ENCODE data around the gene CEP250. TPM values are rescaled to one million over a fixed set of nuclear protein-coding genes. Genes with fewer than 3 reads are reported as not detected.
A peak's percentile ranks its signal among the peaks of the same experiment; 100 is the strongest.

The CEP250 gene
- total RNA-seq, 1 donor from 2014 or later = 39.4 TPM

DNA sequence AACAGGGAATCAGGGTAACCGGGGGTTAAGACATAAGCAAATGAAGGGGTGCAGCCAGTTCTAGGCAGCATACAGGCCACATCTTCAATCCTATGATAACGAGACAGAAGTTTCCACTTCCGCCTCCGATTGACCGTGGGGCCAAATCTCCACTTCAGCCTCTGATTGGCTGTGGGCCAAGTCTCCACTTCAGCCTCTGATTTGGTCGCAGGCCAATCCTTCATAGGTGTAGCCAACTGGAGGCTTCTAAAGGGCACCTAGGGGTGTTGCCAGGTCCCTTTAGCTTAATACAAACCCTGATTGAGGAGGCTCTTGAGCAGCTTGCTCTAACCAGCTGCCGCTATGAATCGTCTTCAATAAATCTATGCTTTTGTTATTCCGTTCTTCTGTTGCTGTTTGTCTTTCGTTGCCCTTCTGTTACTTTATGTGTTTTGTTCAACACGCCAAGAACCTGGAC lies 84.4 kb downstream of the CEP250 start:
- Mint-ChIP-seq H3K4me3 (ENCODE audit: unreplicated experiment) (peak overlapping the region; percentile 76), H3K9me3 (ENCODE audit: unreplicated experiment) (no peaks in the 10 kb centered on the region), H3K4me1 (ENCODE audit: low read depth, unreplicated experiment) (peaks cover 4% of the 10 kb centered on the region), H3K36me3 (ENCODE audit: unreplicated experiment) (peaks cover 7% of the 10 kb centered on the region), H3K27ac (ENCODE audit: unreplicated experiment) (no peak overlapping the region), H3K27me3 (ENCODE audit: unreplicated experiment) (peaks cover 3% of the 10 kb centered on the region)
- TF ChIP-seq, protein P1, sequence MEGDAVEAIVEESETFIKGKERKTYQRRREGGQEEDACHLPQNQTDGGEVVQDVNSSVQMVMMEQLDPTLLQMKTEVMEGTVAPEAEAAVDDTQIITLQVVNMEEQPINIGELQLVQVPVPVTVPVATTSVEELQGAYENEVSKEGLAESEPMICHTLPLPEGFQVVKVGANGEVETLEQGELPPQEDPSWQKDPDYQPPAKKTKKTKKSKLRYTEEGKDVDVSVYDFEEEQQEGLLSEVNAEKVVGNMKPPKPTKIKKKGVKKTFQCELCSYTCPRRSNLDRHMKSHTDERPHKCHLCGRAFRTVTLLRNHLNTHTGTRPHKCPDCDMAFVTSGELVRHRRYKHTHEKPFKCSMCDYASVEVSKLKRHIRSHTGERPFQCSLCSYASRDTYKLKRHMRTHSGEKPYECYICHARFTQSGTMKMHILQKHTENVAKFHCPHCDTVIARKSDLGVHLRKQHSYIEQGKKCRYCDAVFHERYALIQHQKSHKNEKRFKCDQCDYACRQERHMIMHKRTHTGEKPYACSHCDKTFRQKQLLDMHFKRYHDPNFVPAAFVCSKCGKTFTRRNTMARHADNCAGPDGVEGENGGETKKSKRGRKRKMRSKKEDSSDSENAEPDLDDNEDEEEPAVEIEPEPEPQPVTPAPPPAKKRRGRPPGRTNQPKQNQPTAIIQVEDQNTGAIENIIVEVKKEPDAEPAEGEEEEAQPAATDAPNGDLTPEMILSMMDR (IDR thresholded peaks at IDR 0.05; ENCODE audit: partially characterized antibody, unreplicated experiment) = no peak
- DNase-seq = peak; percentile 37

DNA sequence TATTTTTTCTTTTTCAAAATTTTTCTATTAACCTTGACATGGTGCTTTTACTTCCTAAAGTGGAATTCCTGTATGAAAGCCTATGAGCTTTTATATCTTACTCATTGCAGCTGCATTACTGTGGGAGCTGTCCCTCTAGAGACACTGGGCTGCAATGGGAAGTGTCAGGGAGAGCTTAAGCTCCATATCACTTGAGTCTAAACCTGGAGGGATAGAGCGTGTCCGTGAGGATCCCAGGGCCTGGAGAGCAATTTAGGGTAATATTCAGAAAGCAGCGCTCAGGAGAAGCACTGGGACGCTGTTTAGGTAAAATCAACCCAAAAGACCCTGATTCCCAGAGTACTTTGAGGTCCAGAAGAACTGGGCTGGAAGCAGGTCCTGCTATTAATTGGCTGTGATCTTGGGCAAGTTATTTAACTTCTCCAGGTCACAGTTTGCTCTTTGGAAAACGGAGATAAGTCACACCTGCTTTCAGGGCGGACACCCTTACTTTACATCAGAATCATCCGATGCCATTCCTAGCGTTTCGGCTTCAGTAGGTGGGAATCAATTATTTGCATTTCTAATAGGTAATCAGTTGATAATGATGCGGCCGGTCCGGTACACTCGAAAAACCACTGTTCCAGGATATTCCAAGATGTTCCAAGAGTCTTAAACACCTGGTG lies 85.9 kb downstream of the CEP250 start:
- Mint-ChIP-seq H3K4me3 (ENCODE audit: unreplicated experiment) (peak overlapping the region; percentile 92), H3K9me3 (ENCODE audit: unreplicated experiment) (no peaks in the 10 kb centered on the region), H3K4me1 (ENCODE audit: low read depth, unreplicated experiment) (peaks cover 4% of the 10 kb centered on the region), H3K27me3 (ENCODE audit: unreplicated experiment) (peaks cover 5% of the 10 kb centered on the region), H3K36me3 (ENCODE audit: unreplicated experiment) (peaks cover 7% of the 10 kb centered on the region), H3K27ac (ENCODE audit: unreplicated experiment) (peak overlapping the region; percentile 62)
- TF ChIP-seq, protein P1 (IDR thresholded peaks at IDR 0.05; ENCODE audit: partially characterized antibody, unreplicated experiment) = no peak
- DNase-seq = no peak

DNA sequence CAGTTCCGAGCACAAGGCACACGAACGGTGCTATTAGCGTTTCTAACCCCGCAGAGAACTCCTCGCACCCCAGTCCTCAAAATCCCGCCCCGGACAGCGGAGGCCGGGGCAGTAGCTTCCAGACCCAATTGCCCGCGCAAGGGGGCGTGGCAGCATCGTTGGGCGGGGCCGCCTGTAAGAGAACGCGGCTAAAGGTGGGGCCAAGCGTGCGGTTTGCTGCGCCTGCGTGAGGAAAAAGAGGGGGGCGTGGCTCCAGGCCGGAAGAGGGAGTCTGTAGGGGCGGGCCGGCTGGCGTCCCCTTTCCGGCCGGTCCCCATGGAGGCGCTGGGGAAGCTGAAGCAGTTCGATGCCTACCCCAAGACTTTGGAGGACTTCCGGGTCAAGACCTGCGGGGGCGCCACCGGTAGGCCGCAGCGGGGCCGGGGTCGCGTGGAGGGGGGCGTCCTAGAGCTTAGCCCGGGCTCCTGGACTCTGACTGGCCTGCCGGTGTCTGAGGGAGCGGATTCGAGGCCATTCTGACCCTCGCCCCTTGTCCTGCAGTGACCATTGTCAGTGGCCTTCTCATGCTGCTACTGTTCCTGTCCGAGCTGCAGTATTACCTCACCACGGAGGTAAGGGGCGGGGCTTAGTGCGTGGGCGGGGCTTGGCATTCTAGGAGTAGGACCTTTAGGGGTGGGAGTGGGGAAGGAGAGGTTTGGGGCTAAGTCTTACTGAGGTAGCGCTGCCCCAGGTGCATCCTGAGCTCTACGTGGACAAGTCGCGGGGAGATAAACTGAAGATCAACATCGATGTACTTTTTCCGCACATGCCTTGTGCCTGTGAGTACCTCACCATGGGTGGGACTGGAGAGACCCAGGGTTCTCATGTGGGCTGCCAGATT lies 86.6 kb downstream of the CEP250 start, which contains the start of gene ERGIC3:
TSS of gene ERGIC3 (plus strand) at position 296 of the 880 bp plus-strand sequence. CDS start at position 316, 20 bp downstream.
- TF ChIP-seq, protein P1 (IDR thresholded peaks at IDR 0.05; ENCODE audit: partially characterized antibody, unreplicated experiment) = peak; percentile 39
- peak; percentile 99 for DNase-seq
- peaks cover 5% of the 10 kb centered on the region for H3K27me3 Mint-ChIP-seq (ENCODE audit: unreplicated experiment)
- peak within 1 kb of the TSS; percentile 92 for H3K4me3 Mint-ChIP-seq (ENCODE audit: unreplicated experiment)
- peak within 1 kb of the TSS; percentile 90 for H3K27ac Mint-ChIP-seq (ENCODE audit: unreplicated experiment)
- no peaks in the 10 kb centered on the region for H3K9me3 Mint-ChIP-seq (ENCODE audit: unreplicated experiment)
- peaks cover 7% of the 10 kb centered on the region for H3K36me3 Mint-ChIP-seq (ENCODE audit: unreplicated experiment)
- H3K4me1 Mint-ChIP-seq (ENCODE audit: low read depth, unreplicated experiment) = peaks cover 4% of the 10 kb centered on the region

DNA sequence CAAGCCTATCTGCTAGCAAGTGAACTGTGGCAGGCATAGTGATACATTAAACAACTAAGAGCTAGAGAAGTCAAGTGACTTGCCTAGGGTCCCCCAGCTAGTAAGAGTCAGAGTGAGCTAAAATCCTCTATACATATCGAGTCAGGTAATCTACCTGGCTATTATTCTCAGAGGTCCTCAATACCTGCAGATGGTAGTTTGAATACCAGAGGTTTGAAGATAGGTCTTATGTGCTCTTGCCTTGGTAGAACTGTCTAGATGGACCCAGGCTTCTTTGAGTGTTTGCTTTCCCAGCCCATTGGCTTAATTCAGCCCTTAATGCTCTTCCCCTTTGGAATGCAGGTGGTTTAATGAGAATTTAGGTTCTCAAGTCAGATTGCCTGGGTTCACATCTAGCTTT lies 87.6 kb downstream of the CEP250 start:
- Mint-ChIP-seq H3K9me3 (ENCODE audit: unreplicated experiment) (peaks cover 6% of the 10 kb centered on the region), H3K36me3 (ENCODE audit: unreplicated experiment) (peaks cover 7% of the 10 kb centered on the region), H3K4me3 (ENCODE audit: unreplicated experiment) (peak overlapping the region; percentile 92), H3K27me3 (ENCODE audit: unreplicated experiment) (peaks cover 11% of the 10 kb centered on the region), H3K4me1 (ENCODE audit: low read depth, unreplicated experiment) (peaks cover 11% of the 10 kb centered on the region), H3K27ac (ENCODE audit: unreplicated experiment) (peak overlapping the region; percentile 90)
- TF ChIP-seq, protein P1 (IDR thresholded peaks at IDR 0.05; ENCODE audit: partially characterized antibody, unreplicated experiment) = no peak
- DNase-seq = no peak

Data from glutamatergic neuron (in vitro differentiated cells).